Stimulated activated CD4-positive, alpha-beta T cell treated with anti-CD3 and anti-CD28 coated beads, Interleukin-2, amount 100 ng/mL, for 48 hours (primary cell): ENCODE data around the gene TNFRSF8.

Source experiments
- DNase-seq, 2 donors: peaks; one replicate each; pipeline ENCODE4 v3.0.0-alpha.2; 2020

The TNFRSF8 gene

DNA sequence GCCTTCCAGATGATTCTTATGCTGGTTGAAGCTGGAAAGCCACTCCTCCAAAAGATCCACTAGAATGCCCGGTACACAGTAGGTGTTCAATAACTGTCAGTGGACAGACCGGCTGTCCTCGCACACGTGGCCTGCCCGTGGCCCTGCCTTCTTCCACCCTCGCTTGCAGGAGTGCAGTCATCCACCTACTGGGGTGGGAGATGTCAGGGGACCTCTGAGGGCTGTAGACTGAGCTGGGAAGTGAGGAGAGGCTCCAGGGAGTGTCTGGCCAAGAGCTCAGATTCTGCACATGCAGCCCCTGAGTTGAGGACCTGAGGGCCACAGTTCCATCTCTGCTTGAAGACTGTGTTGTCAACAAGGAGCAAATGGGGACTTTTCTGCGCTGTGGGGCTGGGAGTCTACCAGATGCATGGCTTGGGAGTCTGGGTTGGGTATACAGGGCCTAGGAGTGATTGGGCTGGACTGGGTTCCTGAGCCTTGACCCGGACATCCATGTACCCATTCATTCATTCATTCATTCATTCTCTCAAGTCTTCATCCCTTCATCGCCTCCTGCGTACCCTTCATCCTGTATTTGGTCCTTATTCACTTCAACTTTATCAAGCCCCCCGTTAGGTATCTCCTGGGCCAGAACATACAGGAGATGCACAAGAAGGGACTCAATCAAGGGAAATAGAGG, 99.5 kb downstream of the TNFRSF8 start:
- no peak for DNase-seq

DNA sequence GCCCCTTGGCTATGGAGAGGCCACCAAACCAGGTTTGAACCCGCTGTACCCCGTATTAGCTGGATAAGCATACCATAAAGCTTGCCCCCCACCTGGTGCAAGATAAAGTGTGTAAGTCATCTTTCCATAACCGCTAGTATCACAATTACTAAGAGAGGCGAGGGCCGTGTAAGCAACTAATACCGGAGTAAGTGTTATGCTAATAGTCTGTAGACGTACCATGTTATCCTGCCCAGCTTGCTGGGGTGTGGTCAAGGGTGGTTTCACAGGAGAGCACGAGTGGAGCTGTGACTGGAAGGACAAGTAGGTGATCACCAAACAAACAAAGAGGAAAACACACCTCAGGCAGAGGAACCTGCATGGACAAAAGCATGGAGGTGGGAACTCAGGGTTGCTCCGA, 100.1 kb downstream of the TNFRSF8 start:
- no peak for DNase-seq

GRCh38 chr1:12164210-12164609, 101.1 kb downstream of the TNFRSF8 start:
- DNase-seq, result no peak

DNA sequence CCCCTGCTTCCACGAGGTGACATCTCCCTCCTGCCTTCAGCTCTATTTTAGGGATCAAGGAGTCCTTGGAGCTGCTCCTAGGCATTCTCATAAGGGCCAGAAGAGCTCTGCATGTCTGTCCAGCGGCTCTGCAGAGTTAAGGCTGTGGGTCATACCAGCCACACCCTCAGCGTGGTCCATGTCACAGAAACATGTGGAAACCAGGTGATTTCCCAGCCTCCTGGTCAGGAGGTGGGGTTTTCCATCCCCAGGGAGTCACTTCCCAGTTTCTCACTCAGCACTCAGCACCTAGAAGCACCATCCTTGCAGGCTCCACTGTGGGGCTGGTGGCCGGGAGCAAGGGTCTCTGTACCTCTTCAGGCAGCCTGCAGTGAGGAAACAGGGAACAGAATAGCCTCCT, 102.2 kb downstream of the TNFRSF8 start:
- no peak for DNase-seq

DNA sequence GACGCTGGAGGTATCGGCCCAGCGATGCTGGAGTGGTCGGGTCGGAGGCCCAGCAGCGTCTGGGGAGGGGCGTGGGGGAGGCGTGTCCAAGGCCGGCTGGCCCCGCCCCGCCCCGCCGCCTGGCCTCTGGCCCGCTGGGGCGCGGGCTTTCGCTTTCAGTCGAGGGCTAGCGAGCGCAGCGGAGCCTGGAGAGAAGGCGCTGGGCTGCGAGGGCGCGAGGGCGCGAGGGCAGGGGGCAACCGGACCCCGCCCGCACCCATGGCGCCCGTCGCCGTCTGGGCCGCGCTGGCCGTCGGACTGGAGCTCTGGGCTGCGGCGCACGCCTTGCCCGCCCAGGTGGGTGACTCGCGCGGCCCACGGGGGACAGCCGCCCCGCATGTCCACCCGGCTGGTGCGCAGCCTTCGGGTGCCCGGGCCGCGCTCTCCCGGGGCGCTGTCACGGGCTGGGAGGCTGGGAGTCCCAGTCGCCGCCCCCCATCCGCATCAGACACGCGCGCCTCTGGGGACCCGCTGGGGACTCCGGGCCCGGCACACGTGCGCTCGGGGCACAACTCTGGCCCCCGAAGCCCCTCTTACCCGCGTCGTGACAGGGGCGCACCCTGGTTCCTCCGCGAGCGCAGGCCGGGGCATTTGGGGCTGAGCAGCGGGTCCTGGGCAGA, 103.9 kb downstream of the TNFRSF8 start, which contains the start of gene TNFRSF1B:
Gene TNFRSF1B, plus strand, starts transcription at position 158 of the 659 bp plus-strand sequence. Its CDS starts 101 bp downstream, at position 259.
- peak; percentile 54 to 73 for DNase-seq

DNA sequence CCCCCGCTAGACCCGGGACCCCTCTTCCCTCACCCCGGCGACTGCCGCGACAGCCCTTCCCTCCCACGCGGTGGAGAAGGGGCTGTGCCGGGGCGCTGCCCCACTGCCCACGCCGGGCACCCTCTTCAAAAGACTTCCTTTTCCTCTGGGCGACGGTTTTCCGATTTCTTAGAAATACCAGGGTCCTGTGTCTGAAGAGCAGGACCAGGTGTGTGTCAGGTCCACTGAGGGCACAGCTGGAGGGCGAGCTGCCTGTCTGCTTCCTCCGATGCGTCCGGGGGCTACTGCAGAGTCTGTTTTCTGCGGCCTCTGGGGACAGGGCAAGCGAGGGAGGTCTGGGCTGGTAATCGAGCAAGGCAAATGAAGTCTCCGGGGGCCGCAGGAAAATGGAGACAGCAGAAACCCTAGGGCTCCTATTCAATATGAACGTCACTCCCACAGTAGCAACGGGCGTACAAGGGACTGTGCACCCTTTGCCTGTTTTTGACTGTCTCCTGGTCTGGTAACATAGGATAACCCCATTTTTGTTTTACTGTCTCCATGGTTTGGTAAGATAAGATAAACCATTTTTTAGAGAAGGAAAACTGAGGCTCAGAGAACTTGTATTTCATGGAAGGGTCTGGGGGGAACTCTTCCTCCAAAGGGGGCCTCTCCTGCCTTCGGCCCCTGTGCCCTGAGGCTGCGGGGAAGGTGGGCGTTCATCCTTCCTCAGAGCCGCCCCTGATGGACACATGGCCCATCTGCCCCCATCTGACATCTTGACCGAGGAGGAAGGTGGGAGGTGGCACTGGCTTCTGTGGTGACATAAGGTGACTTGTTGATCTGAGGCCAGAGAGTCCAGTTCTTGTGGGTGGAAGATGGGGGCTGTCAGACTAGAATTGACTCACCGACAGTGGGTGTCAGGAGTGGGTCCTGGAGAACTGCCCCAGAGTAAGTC, 104.7 kb downstream of the TNFRSF8 start:
- DNase-seq, result no peak

DNA sequence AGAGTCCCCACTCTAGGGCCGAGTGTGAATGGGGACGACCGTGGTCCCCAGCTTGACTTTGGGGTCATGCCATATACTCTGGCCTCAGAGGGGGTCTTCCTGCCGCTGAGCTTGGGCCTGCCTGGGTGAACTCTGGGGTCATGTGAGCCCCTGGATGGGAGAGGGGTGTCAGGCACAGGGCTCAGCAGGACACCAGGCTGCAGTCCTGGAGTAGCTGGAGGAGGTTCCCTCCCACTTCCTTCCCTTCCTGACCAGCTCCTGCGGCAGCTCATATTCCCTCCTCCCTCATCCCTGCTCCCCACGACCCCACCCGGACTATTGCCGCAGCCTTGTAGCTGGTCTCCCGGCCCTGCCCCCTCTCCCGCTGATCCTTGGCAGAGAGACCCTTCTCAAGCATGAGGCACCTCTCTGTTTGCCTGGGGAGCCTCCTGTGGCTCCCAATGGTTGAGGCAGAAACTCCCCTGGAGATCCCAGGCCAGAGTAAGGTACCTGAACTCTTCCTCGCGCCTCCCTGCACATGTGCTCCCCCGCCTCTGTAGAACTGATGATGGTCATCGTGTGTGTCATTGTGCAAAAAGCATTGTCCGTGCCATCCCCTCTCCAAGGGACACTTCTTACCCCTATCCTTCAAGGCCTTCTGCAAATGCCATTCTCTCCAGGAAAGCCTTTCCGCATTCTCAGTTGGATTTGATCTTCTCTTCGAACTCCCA, 105.5 kb downstream of the TNFRSF8 start:
- no peak for DNase-seq

- no peak for DNase-seq
Measured at GRCh38 chr1:12169442-12170135, 106.5 kb downstream of the TNFRSF8 start.

- no peak for DNase-seq
Measured at GRCh38 chr1:12170263-12170671, 107.2 kb downstream of the TNFRSF8 start.

GRCh38 chr1:12171206-12172041, 108.3 kb downstream of the TNFRSF8 start:
- no peak for DNase-seq

DNA sequence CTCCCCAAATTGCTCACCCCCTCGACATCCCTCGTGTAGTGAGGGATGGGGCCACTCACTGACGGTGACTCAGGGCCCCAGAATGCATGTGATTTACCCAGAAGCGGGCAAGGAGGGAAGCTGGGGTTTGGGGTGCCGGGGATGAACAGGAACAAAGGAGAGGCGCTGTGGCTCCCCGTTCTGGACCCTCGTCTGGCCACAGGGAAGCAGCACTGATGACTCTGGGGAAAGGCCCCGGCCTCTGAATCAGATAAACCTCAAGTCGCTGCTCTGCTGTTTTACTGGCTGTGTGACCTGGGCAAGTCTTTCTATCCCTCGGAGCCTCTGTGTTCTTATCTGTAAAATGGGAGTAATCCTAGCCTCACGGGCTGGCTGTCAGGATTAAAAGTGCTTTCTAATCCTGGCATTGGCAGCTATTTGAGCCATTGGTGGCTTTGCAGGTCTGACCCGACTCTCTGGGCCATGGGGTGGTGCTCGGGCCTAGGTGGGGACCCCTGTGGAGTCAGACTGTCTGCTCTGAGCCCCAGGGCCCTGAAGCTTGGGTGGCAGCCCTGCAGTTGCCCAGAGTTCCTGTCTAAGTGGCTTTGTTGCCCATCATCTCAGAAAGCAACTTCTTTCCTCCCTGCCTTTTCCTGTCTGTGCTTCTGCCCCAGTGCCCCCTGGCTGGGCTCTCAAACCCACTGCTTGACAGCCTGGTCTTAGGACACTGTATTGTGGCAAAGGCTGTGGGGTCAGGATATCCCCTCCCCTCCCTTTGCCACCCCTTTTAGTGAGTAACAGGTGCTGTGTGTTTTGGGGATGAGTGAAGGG, 109.1 kb downstream of the TNFRSF8 start:
- no peak for DNase-seq

DNA sequence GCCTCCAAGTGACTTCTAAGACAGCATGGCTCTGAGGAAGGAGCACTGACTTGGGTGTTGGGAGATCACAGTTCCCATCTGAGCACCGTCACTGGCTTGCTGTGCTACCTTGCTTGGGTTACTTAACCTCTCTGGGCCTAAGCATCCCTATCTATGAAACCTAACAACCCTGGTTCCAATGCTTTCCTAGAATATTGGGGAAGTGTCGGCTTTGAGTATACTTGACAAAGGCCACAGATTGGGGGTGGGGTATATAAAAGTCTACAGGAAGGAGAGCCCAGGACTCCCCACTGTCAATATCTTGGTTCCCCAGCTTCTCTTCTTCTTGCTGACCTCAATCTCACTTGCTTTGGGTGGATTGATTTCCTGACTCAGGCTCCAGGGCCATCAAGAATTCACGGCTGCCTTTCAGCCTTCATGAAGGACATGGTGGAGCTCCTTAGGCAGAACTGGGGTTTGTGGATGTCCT, 110.0 kb downstream of the TNFRSF8 start:
- no peak for DNase-seq

- peak; percentile 75 to 76 for DNase-seq
Measured at GRCh38 chr1:12173631-12174121, 110.6 kb downstream of the TNFRSF8 start.

- no peak for DNase-seq
Measured at GRCh38 chr1:12174924-12175810, 112.1 kb downstream of the TNFRSF8 start.

DNA sequence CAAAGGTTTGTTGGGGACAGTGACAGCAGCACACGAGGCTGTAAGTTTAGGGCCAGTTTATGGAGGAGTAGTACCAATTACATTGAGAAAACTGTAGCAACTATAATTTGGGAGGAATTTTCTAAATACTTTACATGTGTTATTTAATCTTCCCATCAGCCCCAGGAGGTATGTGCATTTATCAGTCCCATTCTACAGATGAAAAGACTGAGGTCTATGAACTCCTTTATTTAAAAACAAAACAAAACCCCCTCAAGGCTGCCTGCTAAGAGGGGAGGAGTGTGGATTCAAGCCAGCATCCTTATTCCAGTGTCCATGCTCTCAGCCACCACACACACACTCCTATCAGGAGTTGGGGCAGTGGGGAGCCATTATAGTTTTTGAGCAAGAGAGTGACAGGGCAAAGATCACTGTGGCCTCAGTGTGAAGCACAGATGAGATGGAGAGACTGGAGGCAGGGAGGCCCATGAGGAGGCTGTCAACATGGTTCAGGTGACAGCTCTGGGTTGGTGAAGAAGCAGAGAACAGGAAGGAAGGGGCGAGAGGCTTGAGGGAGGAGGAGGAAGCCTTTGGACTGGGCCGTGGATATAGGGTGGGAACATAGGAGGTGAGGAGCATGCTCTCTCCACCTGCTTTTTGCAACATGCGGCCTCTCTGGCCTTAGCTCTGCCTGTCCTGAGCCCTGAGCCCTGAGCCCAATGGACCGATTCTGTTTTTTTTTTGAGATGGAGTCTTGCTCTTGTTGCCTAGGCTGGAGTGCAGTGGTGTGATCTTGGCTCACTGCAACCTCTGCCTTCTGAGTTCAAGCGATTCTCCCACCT, 113.4 kb downstream of the TNFRSF8 start:
- DNase-seq, result no peak

- no peak for DNase-seq
Measured at GRCh38 chr1:12177156-12177998, 114.3 kb downstream of the TNFRSF8 start.

DNA sequence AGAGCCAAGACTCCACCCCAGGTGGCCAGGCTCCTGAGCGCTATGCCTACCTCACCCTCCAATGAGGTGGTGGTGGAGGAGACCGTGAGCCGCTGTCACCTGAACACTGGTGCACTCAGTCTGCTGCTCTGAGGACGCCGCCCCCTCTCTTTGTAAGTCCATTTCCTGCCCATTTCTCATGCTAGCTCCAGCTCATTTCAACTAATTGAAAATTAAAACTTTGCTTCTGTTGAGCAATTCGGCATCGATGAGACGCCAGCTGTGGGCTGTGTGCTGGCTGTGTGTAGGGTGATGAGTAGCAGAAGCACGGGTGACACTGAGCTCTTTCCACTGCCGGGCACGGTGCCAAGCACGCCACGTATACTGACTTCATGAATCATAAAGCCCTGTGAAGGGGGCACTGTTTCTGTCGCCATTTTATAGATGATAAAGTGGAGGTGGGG, 114.9 kb downstream of the TNFRSF8 start:
- peak; percentile 85 to 88 for DNase-seq
